ENCODE data around the gene NCK2.

NCK2 gene

GRCh38 chr2:105875241-105875640 is 130.5 kb downstream of the NCK2 start:
- no peak for DNase-seq
- in situ Hi-C loops (cut with MboI; ENCODE audit: low pct_unique_long_range_greater_than_20kb, low sequenced_read_pairs), result no loop called here

GRCh38 chr2:105876191-105876590 is 131.5 kb downstream of the NCK2 start:
- in situ Hi-C loops (cut with MboI; ENCODE audit: low pct_unique_long_range_greater_than_20kb, low sequenced_read_pairs), result no loop called here
- no peak for DNase-seq

GRCh38 chr2:105877945-105878344 is 133.2 kb downstream of the NCK2 start:
- in situ Hi-C loops (cut with MboI; ENCODE audit: low pct_unique_long_range_greater_than_20kb, low sequenced_read_pairs), result no loop called here
- no peak for DNase-seq

GRCh38 chr2:105879106-105879802 is 134.5 kb downstream of the NCK2 start:
- in situ Hi-C loops (cut with MboI; ENCODE audit: low pct_unique_long_range_greater_than_20kb, low sequenced_read_pairs), result no loop called here
- no peak for DNase-seq

GRCh38 chr2:105879803-105880300 is 135.1 kb downstream of the NCK2 start:
- in situ Hi-C loops (cut with MboI; ENCODE audit: low pct_unique_long_range_greater_than_20kb, low sequenced_read_pairs), result no loop called here
- no peak for DNase-seq

- no peak for DNase-seq
- in situ Hi-C loops (cut with MboI; ENCODE audit: low pct_unique_long_range_greater_than_20kb, low sequenced_read_pairs), result no loop called here
Measured at GRCh38 chr2:105880637-105881036, 135.9 kb downstream of the NCK2 start.

- no peak for DNase-seq
- in situ Hi-C loops (cut with MboI; ENCODE audit: low pct_unique_long_range_greater_than_20kb, low sequenced_read_pairs), result no loop called here
Measured at GRCh38 chr2:105881286-105882136, 136.8 kb downstream of the NCK2 start.

GRCh38 chr2:105882341-105882740 is 137.6 kb downstream of the NCK2 start:
- DNase-seq, result no peak
- in situ Hi-C loops (cut with MboI; ENCODE audit: low pct_unique_long_range_greater_than_20kb, low sequenced_read_pairs), result no loop called here

GRCh38 chr2:105882920-105883435 is 138.3 kb downstream of the NCK2 start:
- no peak for DNase-seq
- in situ Hi-C loops (cut with MboI; ENCODE audit: low pct_unique_long_range_greater_than_20kb, low sequenced_read_pairs), result no loop called here

- in situ Hi-C loops (cut with MboI; ENCODE audit: low pct_unique_long_range_greater_than_20kb, low sequenced_read_pairs), result no loop called here
- DNase-seq, result no peak
Measured at GRCh38 chr2:105883911-105884694, 139.4 kb downstream of the NCK2 start.

- DNase-seq, result no peak
- in situ Hi-C loops (cut with MboI; ENCODE audit: low pct_unique_long_range_greater_than_20kb, low sequenced_read_pairs), result no loop called here
Measured at GRCh38 chr2:105885456-105885855, 140.7 kb downstream of the NCK2 start.

- in situ Hi-C loops (cut with MboI; ENCODE audit: low pct_unique_long_range_greater_than_20kb, low sequenced_read_pairs), result no loop called here
- no peak for DNase-seq
Measured at GRCh38 chr2:105886029-105886454, 141.3 kb downstream of the NCK2 start.

GRCh38 chr2:105886687-105887086 is 142.0 kb downstream of the NCK2 start:
- in situ Hi-C loops (cut with MboI; ENCODE audit: low pct_unique_long_range_greater_than_20kb, low sequenced_read_pairs), result no loop called here
- no peak for DNase-seq

- in situ Hi-C loops (cut with MboI; ENCODE audit: low pct_unique_long_range_greater_than_20kb, low sequenced_read_pairs), result no loop called here
- no peak for DNase-seq
Measured at GRCh38 chr2:105887256-105887655, 142.5 kb downstream of the NCK2 start.

- peak; percentile 49 for DNase-seq
- in situ Hi-C loops (cut with MboI; ENCODE audit: low pct_unique_long_range_greater_than_20kb, low sequenced_read_pairs), result no loop called here
Measured at GRCh38 chr2:105888625-105889024, 143.9 kb downstream of the NCK2 start.

GRCh38 chr2:105889046-105889445 is 144.3 kb downstream of the NCK2 start:
- no peak for DNase-seq
- in situ Hi-C loops (cut with MboI; ENCODE audit: low pct_unique_long_range_greater_than_20kb, low sequenced_read_pairs), result no loop called here

- in situ Hi-C loops (cut with MboI; ENCODE audit: low pct_unique_long_range_greater_than_20kb, low sequenced_read_pairs), result no loop called here
- DNase-seq, result no peak
Measured at GRCh38 chr2:105890111-105890510, 145.4 kb downstream of the NCK2 start.

GRCh38 chr2:105890856-105891255 is 146.1 kb downstream of the NCK2 start:
- in situ Hi-C loops (cut with MboI; ENCODE audit: low pct_unique_long_range_greater_than_20kb, low sequenced_read_pairs), result no loop called here
- DNase-seq, result no peak

All from KBM-7 (cell line).